Endothelial cell of umbilical vein (primary cell): ENCODE results near the gene PNPO. TPM values are rescaled to one million over a fixed set of nuclear protein-coding genes. Genes with fewer than 3 reads are reported as not detected.
A peak's percentile ranks its signal among the peaks of the same experiment; 100 is the strongest.

Experiments
- BruUV-seq: library from RNA; stranded (reverse); fragments of 400-500 nt; replicated peaks from 2 replicates; lab custom pipeline; 2021; lab: Mats Ljungman, UMichigan
- CTCF ChIA-PET: fragments of 300-600, 350-600 bp; sonication (Branson Sonifier 250); formaldehyde crosslinking; loops from one replicate; lab custom pipeline; 2021; ENCODE audit warnings: antibody characterized with exemption, inconsistent platforms; lab: Charles Lee
- POLR2A ChIA-PET: fragments of 300-600, 350-600 bp; sonication (Branson Sonifier 250); formaldehyde crosslinking; loops from one replicate; lab custom pipeline; 2021; ENCODE audit warnings: antibody characterized with exemption, inconsistent platforms; lab: Charles Lee
- DNase-seq: peaks from one replicate; pipeline ENCODE4 v3.0.0-alpha.2; 2011; ENCODE audit warnings: low read depth, low spot score
- FAIRE-seq: peaks from 2 replicates; lab custom pipeline; 2011; peaks lifted over from hg19 to GRCh38; lab: Jason Lieb, UNC
- H2AFZ ChIP-seq: 2 replicates; pipeline ENCODE4 v1.6.0; 2012; ENCODE audit warnings: low read depth, low read length, control low read depth, inconsistent platforms
- H3K27ac ChIP-seq: 2 replicates; pipeline ENCODE4 v1.5.1; 2011; ENCODE audit warnings: low read depth, mild to moderate bottlenecking, control low read depth, low read length, moderate library complexity; ENCODE audit not compliant: insufficient read depth
- H3K27me3 ChIP-seq, 2 experiments: 2 replicates each; pipeline versions ENCODE4 v1.6.0 to v1.6.1; 2011; ENCODE audit warnings: low read length in 2 of 2, mixed read lengths in 1 of 2; ENCODE audit not compliant: control insufficient read depth in 2 of 2, insufficient read depth in 2 of 2
- H3K36me3 ChIP-seq, 2 experiments: 2 replicates in 1 of 2; 3 replicates in 1 of 2; pipeline ENCODE4 v1.5.1; 2011; ENCODE audit warnings: low read length in 2 of 2, mild to moderate bottlenecking in 1 of 2, moderate library complexity in 1 of 2; ENCODE audit not compliant: control insufficient read depth in 2 of 2, insufficient read depth in 2 of 2; ENCODE audit errors: extremely low read depth in 1 of 2
- H3K4me1 ChIP-seq: 3 replicates; pipeline ENCODE4 v1.5.1; 2011; ENCODE audit warnings: mild to moderate bottlenecking, low read length; ENCODE audit not compliant: control insufficient read depth, insufficient read depth; ENCODE audit errors: extremely low read depth
- H3K4me2 ChIP-seq: 2 replicates; pipeline ENCODE4 v1.6.1; 2011; ENCODE audit warnings: low read length, control low read depth, mixed read lengths; ENCODE audit not compliant: insufficient read depth
- H3K4me3 ChIP-seq, 3 experiments: fragments of 200-600 bp in 1 of 3; sonication (generic), shearing (Covaris generic) in 1 of 3; replicated peaks in 1 of 3; 2 replicates each; pipeline ENCODE4 v1.5.1; 2011 to 2016; ENCODE audit warnings: control low read depth in 3 of 3, low read length in 3 of 3, mild to moderate bottlenecking in 2 of 3, inconsistent platforms in 1 of 3, low read depth in 1 of 3, moderate library complexity in 1 of 3; ENCODE audit not compliant: insufficient read depth in 1 of 3
- H3K79me2 ChIP-seq: 2 replicates; pipeline ENCODE4 v1.6.0; 2012; ENCODE audit warnings: low read length, inconsistent platforms; ENCODE audit not compliant: control insufficient read depth, insufficient read depth
- H3K9ac ChIP-seq: replicated peaks from 2 replicates; pipeline ENCODE3; 2011; ENCODE audit warnings: low read length, control low read depth; ENCODE audit not compliant: insufficient read depth; ENCODE audit errors: extremely low read depth
- H3K9me1 ChIP-seq: replicated peaks from 3 replicates; pipeline ENCODE4 v1.6.0; 2011; ENCODE audit warnings: mild to moderate bottlenecking, low read length; ENCODE audit not compliant: control insufficient read depth, insufficient read depth; ENCODE audit errors: extremely low read depth
- H3K9me3 ChIP-seq: replicated peaks from 2 replicates; pipeline ENCODE4 v1.5.1; 2012; ENCODE audit warnings: low read length, inconsistent platforms; ENCODE audit not compliant: control insufficient read depth, insufficient read depth
- H4K20me1 ChIP-seq: replicated peaks from 2 replicates; pipeline ENCODE3; 2011; ENCODE audit warnings: mild to moderate bottlenecking, low read length; ENCODE audit not compliant: control insufficient read depth, insufficient read depth; ENCODE audit errors: extremely low read depth
- EZH2 ChIP-seq: IDR thresholded peaks from 2 replicates; pipeline ENCODE4 v1.6.1; 2012; ENCODE audit warnings: borderline replicate concordance, low read depth, mild to moderate bottlenecking, moderate library complexity, low read length, inconsistent platforms; ENCODE audit not compliant: severe bottlenecking
- FOS ChIP-seq: IDR thresholded peaks from 2 replicates; pipeline ENCODE4 v1.6.1; 2011; ENCODE audit warnings: mild to moderate bottlenecking, low read length, moderate library complexity, borderline replicate concordance; ENCODE audit not compliant: insufficient read depth
- GATA2 ChIP-seq: IDR thresholded peaks from 2 replicates; pipeline ENCODE4 v1.7.0; 2011; ENCODE audit warnings: low read depth, mild to moderate bottlenecking, moderate library complexity, mixed read lengths, low read length; ENCODE audit not compliant: insufficient read length, insufficient read depth
- JUN ChIP-seq: IDR thresholded peaks from 2 replicates; pipeline ENCODE4 v1.6.1; 2011; ENCODE audit warnings: borderline replicate concordance, low read depth; ENCODE audit not compliant: insufficient read length, insufficient read depth
- MAX ChIP-seq: IDR thresholded peaks from 2 replicates; pipeline ENCODE4 v1.6.1; 2011; ENCODE audit not compliant: insufficient read depth, insufficient read length
- MYC ChIP-seq: IDR thresholded peaks from one replicate; pipeline ENCODE4 v1.6.1; 2011; ENCODE audit warnings: mild to moderate bottlenecking, low read depth, low read length
- POLR2A ChIP-seq: IDR thresholded peaks from 2 replicates; pipeline ENCODE4 v1.6.1; 2012; ENCODE audit warnings: low read depth, mild to moderate bottlenecking, control low read depth, low read length
- POLR2AphosphoS5 ChIP-seq: IDR thresholded peaks from 2 replicates; pipeline ENCODE4 v1.6.1; 2012; ENCODE audit warnings: low read depth, mild to moderate bottlenecking, control low read depth, low read length, moderate library complexity; ENCODE audit not compliant: insufficient read depth
- dilution Hi-C: fragments of 300-500 bp; cut with MboI; formaldehyde crosslinking; loops from one replicate; pipeline ENCODE4 v1.15.0; 2019; ENCODE audit warnings: low sequenced_read_pairs; ENCODE audit not compliant: extremely low pct_ligation_motif_present
- intact Hi-C: fragments of 100-400 bp; cut with micrococcal nuclease; formaldehyde crosslinking; loops from one replicate; pipeline ENCODE4 v1.10.0; 2022
- polyA plus RNA-seq, 4 experiments: library from polyadenylated mRNA; depleted of rRNA in 3 of 4; stranded (reverse) in 3 of 4; unstranded in 1 of 4; fragments of >200 nt; gene quantifications; 2 replicates each; pipeline versions ENCODE4 v1.2.1 to v1.2.3, GENCODE V29; 2011 to 2012; ENCODE audit warnings: missing spikeins in 1 of 4
- total RNA-seq: library from RNA; stranded (reverse); gene quantifications from 2 replicates; pipeline ENCODE4 v1.2.3, GENCODE V29; 2021

PNPO gene
- total and polyA plus RNA-seq, 2 donors (not counting 3 experiments of a cell fraction or from before 2014, with no cell fraction given): 19.7 to 22.0 TPM

GRCh38 chr17:47898241-47898640 lies 43.1 kb upstream of the PNPO start:
- Histone ChIP-seq H2AFZ (no peak overlapping the region), H3K36me3 (no peaks in the 10 kb centered on the region), H3K4me2 (no peak overlapping the region), H3K27ac (no peak overlapping the region), H3K79me2 (peaks cover 7% of the 10 kb centered on the region), H3K9me1 (no peaks in the 10 kb centered on the region), H3K9ac (no peak overlapping the region), H3K4me3 (no peak overlapping the region), H3K4me1 (peaks cover 15% of the 10 kb centered on the region), H4K20me1 (no peaks in the 10 kb centered on the region), H3K27me3 (no peaks in the 10 kb centered on the region), H3K9me3 (no peaks in the 10 kb centered on the region)
- POLR2A ChIA-PET: no interaction called here
- dilution Hi-C loops: no loop called here
- FAIRE-seq: peak; percentile 63
- BruUV-seq: no TSS peak
- TF ChIP-seq POLR2A (no peak), JUN (no peak), POLR2AphosphoS5 (no peak), MAX (no peak)
- DNase-seq: no peak
- intact Hi-C loops: no loop called here
- CTCF ChIA-PET: no interaction called here

- ChIA-PET CTCF (interaction anchor here (0.9 kb wide), 1 partner anchor 57 kb away, joined by 3 read pairs; no protein-coding TSS in a partner anchor), POLR2A (no interaction called here)
- Histone ChIP-seq H4K20me1 (no peaks in the 10 kb centered on the region), H2AFZ (no peak overlapping the region), H3K9ac (no peak overlapping the region), H3K27me3 (no peaks in the 10 kb centered on the region), H3K36me3 (no peaks in the 10 kb centered on the region), H3K9me1 (no peaks in the 10 kb centered on the region), H3K4me3 (no peak overlapping the region), H3K79me2 (peaks cover 7% of the 10 kb centered on the region), H3K27ac (no peak overlapping the region), H3K4me2 (no peak overlapping the region), H3K4me1 (peaks cover 13% of the 10 kb centered on the region), H3K9me3 (no peaks in the 10 kb centered on the region)
- no peak for FAIRE-seq
- BruUV-seq: no TSS peak
- intact Hi-C loops: no loop called here
- no peak for DNase-seq
- dilution Hi-C loops: no loop called here
- no peak for TF ChIP-seq JUN
- no peak for TF ChIP-seq EZH2
- no peak for TF ChIP-seq GATA2
- TF ChIP-seq POLR2A: no peak
- no peak for TF ChIP-seq MYC
- no peak for TF ChIP-seq FOS
Measured at GRCh38 chr17:47899643-47900042, 41.7 kb upstream of the PNPO start.
